Endothelial cell of umbilical vein (primary cell): ENCODE measurements around the gene ANKHD1. TPM values are rescaled to one million over a fixed set of nuclear protein-coding genes. Genes with fewer than 3 reads are reported as not detected.

Source experiments
- BruUV-seq: library from RNA; stranded (reverse); fragments of 400-500 nt; replicated peaks from 2 replicates; lab custom pipeline; 2021; lab: Mats Ljungman, UMichigan
- CTCF ChIA-PET: fragments of 300-600, 350-600 bp; sonication (Branson Sonifier 250); formaldehyde crosslinking; loops from one replicate; lab custom pipeline; 2021; ENCODE audit warnings: antibody characterized with exemption, inconsistent platforms; lab: Charles Lee
- POLR2A ChIA-PET: fragments of 300-600, 350-600 bp; sonication (Branson Sonifier 250); formaldehyde crosslinking; loops from one replicate; lab custom pipeline; 2021; ENCODE audit warnings: antibody characterized with exemption, inconsistent platforms; lab: Charles Lee
- DNase-seq: peaks from one replicate; pipeline ENCODE4 v3.0.0-alpha.2; 2011; ENCODE audit warnings: low read depth, low spot score
- FAIRE-seq: peaks from 2 replicates; lab custom pipeline; 2011; peaks lifted over from hg19 to GRCh38; lab: Jason Lieb, UNC
- H2AFZ ChIP-seq: 2 replicates; pipeline ENCODE4 v1.6.0; 2012; ENCODE audit warnings: low read depth, low read length, control low read depth, inconsistent platforms
- H3K27ac ChIP-seq: 2 replicates; pipeline ENCODE4 v1.5.1; 2011; ENCODE audit warnings: low read depth, mild to moderate bottlenecking, control low read depth, low read length, moderate library complexity; ENCODE audit not compliant: insufficient read depth
- H3K27me3 ChIP-seq, 2 experiments: 2 replicates each; pipeline versions ENCODE4 v1.6.0 to v1.6.1; 2011; ENCODE audit warnings: low read length in 2 of 2, mixed read lengths in 1 of 2; ENCODE audit not compliant: control insufficient read depth in 2 of 2, insufficient read depth in 2 of 2
- H3K36me3 ChIP-seq, 2 experiments: 2 replicates in 1 of 2; 3 replicates in 1 of 2; pipeline ENCODE4 v1.5.1; 2011; ENCODE audit warnings: low read length in 2 of 2, mild to moderate bottlenecking in 1 of 2, moderate library complexity in 1 of 2; ENCODE audit not compliant: control insufficient read depth in 2 of 2, insufficient read depth in 2 of 2; ENCODE audit errors: extremely low read depth in 1 of 2
- H3K4me1 ChIP-seq: 3 replicates; pipeline ENCODE4 v1.5.1; 2011; ENCODE audit warnings: mild to moderate bottlenecking, low read length; ENCODE audit not compliant: control insufficient read depth, insufficient read depth; ENCODE audit errors: extremely low read depth
- H3K4me2 ChIP-seq: 2 replicates; pipeline ENCODE4 v1.6.1; 2011; ENCODE audit warnings: low read length, control low read depth, mixed read lengths; ENCODE audit not compliant: insufficient read depth
- H3K4me3 ChIP-seq, 3 experiments: fragments of 200-600 bp in 1 of 3; sonication (generic), shearing (Covaris generic) in 1 of 3; replicated peaks in 1 of 3; 2 replicates each; pipeline ENCODE4 v1.5.1; 2011 to 2016; ENCODE audit warnings: control low read depth in 3 of 3, low read length in 3 of 3, mild to moderate bottlenecking in 2 of 3, inconsistent platforms in 1 of 3, low read depth in 1 of 3, moderate library complexity in 1 of 3; ENCODE audit not compliant: insufficient read depth in 1 of 3
- H3K79me2 ChIP-seq: 2 replicates; pipeline ENCODE4 v1.6.0; 2012; ENCODE audit warnings: low read length, inconsistent platforms; ENCODE audit not compliant: control insufficient read depth, insufficient read depth
- H3K9ac ChIP-seq: replicated peaks from 2 replicates; pipeline ENCODE3; 2011; ENCODE audit warnings: low read length, control low read depth; ENCODE audit not compliant: insufficient read depth; ENCODE audit errors: extremely low read depth
- H3K9me1 ChIP-seq: replicated peaks from 3 replicates; pipeline ENCODE4 v1.6.0; 2011; ENCODE audit warnings: mild to moderate bottlenecking, low read length; ENCODE audit not compliant: control insufficient read depth, insufficient read depth; ENCODE audit errors: extremely low read depth
- H3K9me3 ChIP-seq: replicated peaks from 2 replicates; pipeline ENCODE4 v1.5.1; 2012; ENCODE audit warnings: low read length, inconsistent platforms; ENCODE audit not compliant: control insufficient read depth, insufficient read depth
- H4K20me1 ChIP-seq: replicated peaks from 2 replicates; pipeline ENCODE3; 2011; ENCODE audit warnings: mild to moderate bottlenecking, low read length; ENCODE audit not compliant: control insufficient read depth, insufficient read depth; ENCODE audit errors: extremely low read depth
- FOS ChIP-seq: IDR thresholded peaks from 2 replicates; pipeline ENCODE4 v1.6.1; 2011; ENCODE audit warnings: mild to moderate bottlenecking, low read length, moderate library complexity, borderline replicate concordance; ENCODE audit not compliant: insufficient read depth
- POLR2A ChIP-seq: IDR thresholded peaks from 2 replicates; pipeline ENCODE4 v1.6.1; 2012; ENCODE audit warnings: low read depth, mild to moderate bottlenecking, control low read depth, low read length
- dilution Hi-C: fragments of 300-500 bp; cut with MboI; formaldehyde crosslinking; loops from one replicate; pipeline ENCODE4 v1.15.0; 2019; ENCODE audit warnings: low sequenced_read_pairs; ENCODE audit not compliant: extremely low pct_ligation_motif_present
- intact Hi-C: fragments of 100-400 bp; cut with micrococcal nuclease; formaldehyde crosslinking; loops from one replicate; pipeline ENCODE4 v1.10.0; 2022
- microRNA-seq: library from miRNA; unstranded; fragments of <30 nt; microRNA quantifications from one replicate; pipeline ENCODE4 v1.2.0, GENCODE V29; 2021; ENCODE audit warnings: borderline number of aligned reads, borderline replicate concordance
- polyA plus RNA-seq, 4 experiments: library from polyadenylated mRNA; depleted of rRNA in 3 of 4; stranded (reverse) in 3 of 4; unstranded in 1 of 4; fragments of >200 nt; gene quantifications; 2 replicates each; pipeline versions ENCODE4 v1.2.1 to v1.2.3, GENCODE V29; 2011 to 2012; ENCODE audit warnings: missing spikeins in 1 of 4
- small RNA-seq: library from RNA; depleted of rRNA; stranded (forward); fragments of <200 nt; gene quantifications from one replicate; pipeline ENCODE3, GENCODE V24; 2012; ENCODE audit warnings: low replicate concordance, low read depth; ENCODE audit not compliant: insufficient read depth, insufficient read length
- total RNA-seq: library from RNA; stranded (reverse); gene quantifications from 2 replicates; pipeline ENCODE4 v1.2.3, GENCODE V29; 2021
- TF ChIP-seq, protein P1 (sequence below), 2 donors: IDR thresholded peaks; 1 replicate in 1 of 2; 2 replicates in 1 of 2; pipeline ENCODE4 v1.5.1; 2011; ENCODE audit warnings: low read length in 2 of 2, mild to moderate bottlenecking in 2 of 2, moderate library complexity in 2 of 2, control low read depth in 1 of 2, inconsistent platforms in 1 of 2, low read depth in 1 of 2; ENCODE audit not compliant: insufficient read depth in 1 of 2; ENCODE audit errors: extremely low read depth in 1 of 2

The ANKHD1 gene
- total and polyA plus RNA-seq, 2 donors (not counting 3 experiments of a cell fraction or from before 2014, with no cell fraction given), result 56.1 to 87.0 TPM

DNA sequence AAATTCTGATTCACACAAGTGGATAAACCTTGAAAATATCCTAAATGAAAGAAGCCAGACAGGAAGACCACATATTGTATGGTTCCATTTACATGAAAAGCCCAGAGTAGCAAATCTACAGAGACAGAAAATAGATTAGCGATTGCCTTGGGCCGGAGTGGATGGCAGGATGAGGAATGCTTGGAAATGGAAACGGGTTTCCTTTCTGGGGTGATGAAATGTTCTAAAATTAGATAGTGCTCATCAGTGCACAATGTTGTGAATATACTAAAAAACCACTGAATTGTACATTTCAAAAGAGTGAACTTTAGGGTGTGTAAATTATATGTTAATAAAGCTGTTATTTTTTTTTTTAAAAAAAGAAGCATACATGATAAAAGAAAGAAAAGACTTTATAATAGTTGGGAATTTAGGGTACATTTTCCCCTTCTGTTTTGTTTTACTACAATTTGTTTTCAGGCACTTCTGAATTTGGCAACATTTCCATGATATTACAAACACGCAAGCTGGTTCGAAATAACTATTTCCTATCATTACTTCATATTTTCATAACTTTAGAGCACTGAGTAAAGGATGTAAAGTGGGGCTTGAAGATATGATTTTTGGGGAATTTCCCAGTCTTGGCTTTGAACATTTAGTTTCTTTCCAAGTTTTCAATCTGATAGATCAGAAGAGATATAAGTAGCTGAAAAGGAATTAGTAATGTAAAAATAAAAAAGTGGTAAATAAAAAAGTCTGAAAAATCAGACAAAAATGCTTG, 186.9 kb downstream of the ANKHD1 start:
- Histone ChIP-seq H3K9ac (peak overlapping the region; percentile 23), H3K27me3 (no peaks in the 10 kb centered on the region), H3K9me3 (no peaks in the 10 kb centered on the region), H3K36me3 (no peaks in the 10 kb centered on the region), H3K9me1 (no peaks in the 10 kb centered on the region), H3K79me2 (no peaks in the 10 kb centered on the region), H3K4me1 (peaks cover 23% of the 10 kb centered on the region), H3K4me3 (no peak overlapping the region), H4K20me1 (no peaks in the 10 kb centered on the region), H3K27ac (peak overlapping the region; percentile 22), H2AFZ (peak overlapping the region; percentile 79), H3K4me2 (peak overlapping the region; percentile 58)
- DNase-seq, result peak; percentile 61
- FAIRE-seq, result no peak
- BruUV-seq, result no TSS peak
- ChIA-PET CTCF (interaction anchor here (1.0 to 2.3 kb wide), 5 partner anchors 12 to 225 kb away, joined by 3 to 10 read pairs (median 5); partner anchors contain the start of gene CD14), POLR2A (interaction anchor here (0.7 kb wide), 1 partner anchor 44 kb away, joined by 3 read pairs; no protein-coding TSS in a partner anchor)
- TF ChIP-seq POLR2A (no peak), FOS (no peak)
- TF ChIP-seq, protein P1, sequence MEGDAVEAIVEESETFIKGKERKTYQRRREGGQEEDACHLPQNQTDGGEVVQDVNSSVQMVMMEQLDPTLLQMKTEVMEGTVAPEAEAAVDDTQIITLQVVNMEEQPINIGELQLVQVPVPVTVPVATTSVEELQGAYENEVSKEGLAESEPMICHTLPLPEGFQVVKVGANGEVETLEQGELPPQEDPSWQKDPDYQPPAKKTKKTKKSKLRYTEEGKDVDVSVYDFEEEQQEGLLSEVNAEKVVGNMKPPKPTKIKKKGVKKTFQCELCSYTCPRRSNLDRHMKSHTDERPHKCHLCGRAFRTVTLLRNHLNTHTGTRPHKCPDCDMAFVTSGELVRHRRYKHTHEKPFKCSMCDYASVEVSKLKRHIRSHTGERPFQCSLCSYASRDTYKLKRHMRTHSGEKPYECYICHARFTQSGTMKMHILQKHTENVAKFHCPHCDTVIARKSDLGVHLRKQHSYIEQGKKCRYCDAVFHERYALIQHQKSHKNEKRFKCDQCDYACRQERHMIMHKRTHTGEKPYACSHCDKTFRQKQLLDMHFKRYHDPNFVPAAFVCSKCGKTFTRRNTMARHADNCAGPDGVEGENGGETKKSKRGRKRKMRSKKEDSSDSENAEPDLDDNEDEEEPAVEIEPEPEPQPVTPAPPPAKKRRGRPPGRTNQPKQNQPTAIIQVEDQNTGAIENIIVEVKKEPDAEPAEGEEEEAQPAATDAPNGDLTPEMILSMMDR (IDR thresholded peaks at IDR 0.05; ENCODE audit: extremely low read depth in 1 of 2, insufficient read depth in 1 of 2, low read depth in 1 of 2, low read length in 2 of 2), result no peak
- intact Hi-C loops (loop anchor here (2.0 kb wide), 1 partner anchor 20 kb away; no protein-coding TSS in a partner anchor), dilution Hi-C loops (no loop called here)

Small RNA genes lying within 50 kb of the gene (microRNA-seq; reads per million reads assigned to microRNA genes)
- gene MIR6831, result not detected

Small RNA genes lying within 50 kb of the gene (small RNA-seq; reads per million reads assigned to genes)
- gene RF00279 (not detected), gene RF00443 (not detected), gene RNU4-14P (not detected)

Other genes starting within 250 kb of the ANKHD1 start
- gene CYSTM1, start 226.6 kb upstream of the ANKHD1 start, total RNA-seq, result 28.9 and 36.0 TPM in 2 replicates
- 41.5 and 50.4 TPM in 2 replicates for gene CYSTM1, start 226.6 kb upstream of the ANKHD1 start, polyA plus RNA-seq
- gene PFDN1, start 98.7 kb upstream of the ANKHD1 start, total RNA-seq, result 107 and 108 TPM in 2 replicates
- gene PFDN1, start 98.7 kb upstream of the ANKHD1 start, polyA plus RNA-seq, result 156 and 158 TPM in 2 replicates
- gene HBEGF, start 55.2 kb upstream of the ANKHD1 start, total RNA-seq, result 33.2 and 35.3 TPM in 2 replicates
- gene HBEGF, start 55.2 kb upstream of the ANKHD1 start, polyA plus RNA-seq, result 62.9 and 79.8 TPM in 2 replicates
- gene SLC4A9, start 41.6 kb upstream of the ANKHD1 start, total RNA-seq, result not detected in 2 replicates
- not detected in 2 replicates for gene SLC4A9, start 41.6 kb upstream of the ANKHD1 start, polyA plus RNA-seq
- 7.6 and 8.8 TPM in 2 replicates for gene EIF4EBP3, start 145.8 kb downstream of the ANKHD1 start, total RNA-seq
- 3.7 and 6.5 TPM in 2 replicates for gene EIF4EBP3, start 145.8 kb downstream of the ANKHD1 start, polyA plus RNA-seq
- 19.7 and 29.7 TPM in 2 replicates for gene SRA1, start 155.6 kb downstream of the ANKHD1 start, total RNA-seq
- 17.6 and 20.3 TPM in 2 replicates for gene SRA1, start 155.6 kb downstream of the ANKHD1 start, polyA plus RNA-seq
- gene APBB3, start 162.8 kb downstream of the ANKHD1 start, total RNA-seq, result 12.1 and 13.3 TPM in 2 replicates
- 22.8 and 24.5 TPM in 2 replicates for gene APBB3, start 162.8 kb downstream of the ANKHD1 start, polyA plus RNA-seq
- 60.9 and 65.6 TPM in 2 replicates for gene SLC35A4, start 163.0 kb downstream of the ANKHD1 start, total RNA-seq
- 112 and 118 TPM in 2 replicates for gene SLC35A4, start 163.0 kb downstream of the ANKHD1 start, polyA plus RNA-seq
- gene CD14, start 231.3 kb downstream of the ANKHD1 start, total RNA-seq, result 0.33 TPM in 1 of 2 replicates, not detected in the other
- gene CD14, start 231.3 kb downstream of the ANKHD1 start, polyA plus RNA-seq, result 3.7 and 5.1 TPM in 2 replicates
- 14.2 and 23.7 TPM in 2 replicates for gene TMCO6, start 237.6 kb downstream of the ANKHD1 start, total RNA-seq
- gene TMCO6, start 237.6 kb downstream of the ANKHD1 start, polyA plus RNA-seq, result 22.0 and 23.2 TPM in 2 replicates
- gene NDUFA2, start 245.8 kb downstream of the ANKHD1 start, total RNA-seq, result 56.1 and 63.4 TPM in 2 replicates
- gene NDUFA2, start 245.8 kb downstream of the ANKHD1 start, polyA plus RNA-seq, result 130 and 131 TPM in 2 replicates
- 78.9 and 90.4 TPM in 2 replicates for gene IK, start 246.0 kb downstream of the ANKHD1 start, total RNA-seq
- gene IK, start 246.0 kb downstream of the ANKHD1 start, polyA plus RNA-seq, result 43.4 and 64.0 TPM in 2 replicates